ENCODE measurements around the gene CCSER2. TPM values are rescaled to one million over a fixed set of nuclear protein-coding genes. Genes with fewer than 3 reads are reported as not detected.

The CCSER2 gene
- total RNA-seq, 4 donors from 2014 or later: 41.2 to 61.9 (median 47.7) TPM

DNA sequence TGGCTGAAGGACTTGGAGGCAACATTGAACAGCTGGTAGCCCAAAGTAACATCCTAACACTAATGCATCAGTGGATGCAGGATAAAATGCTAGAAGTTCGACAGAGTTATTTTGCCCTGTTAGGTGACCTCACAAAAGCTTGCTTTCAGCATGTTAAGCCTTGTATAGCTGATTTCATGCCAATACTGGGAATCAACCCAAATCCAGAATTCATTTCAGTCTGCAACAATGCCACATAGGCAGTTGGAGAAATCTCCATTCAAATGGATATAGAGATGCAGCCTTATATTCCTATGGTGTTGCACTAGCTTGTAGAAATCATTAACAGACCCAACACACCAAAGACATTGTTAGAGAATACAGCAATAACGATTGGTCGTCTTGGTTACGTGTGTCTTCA, 62.9 kb downstream of the CCSER2 start:
- no peak for DNase-seq (ENCODE audit: low spot score)

DNA sequence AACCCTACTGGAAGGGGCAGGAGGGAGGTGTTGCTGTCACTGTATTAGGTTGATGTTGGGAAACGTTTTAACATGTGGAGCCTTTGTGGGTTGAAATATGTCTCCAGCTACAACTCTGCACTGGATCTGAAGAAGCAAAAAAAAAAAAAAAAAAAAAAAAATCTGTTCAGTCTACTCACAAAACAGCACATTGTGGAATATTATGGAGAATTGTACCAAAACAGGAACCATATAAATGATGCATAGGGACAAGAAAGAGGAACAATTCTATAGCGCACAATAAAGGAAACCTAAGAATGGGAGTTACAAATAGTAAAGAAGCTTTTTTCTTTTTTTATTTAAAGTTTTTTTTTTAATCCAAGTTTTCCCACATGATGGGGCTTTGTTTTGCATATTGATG, 63.8 kb downstream of the CCSER2 start:
- ATAC-seq (ENCODE audit: low FRiP score) (no peak), DNase-seq (ENCODE audit: low spot score) (no peak)
- TF ChIP-seq, protein P1, sequence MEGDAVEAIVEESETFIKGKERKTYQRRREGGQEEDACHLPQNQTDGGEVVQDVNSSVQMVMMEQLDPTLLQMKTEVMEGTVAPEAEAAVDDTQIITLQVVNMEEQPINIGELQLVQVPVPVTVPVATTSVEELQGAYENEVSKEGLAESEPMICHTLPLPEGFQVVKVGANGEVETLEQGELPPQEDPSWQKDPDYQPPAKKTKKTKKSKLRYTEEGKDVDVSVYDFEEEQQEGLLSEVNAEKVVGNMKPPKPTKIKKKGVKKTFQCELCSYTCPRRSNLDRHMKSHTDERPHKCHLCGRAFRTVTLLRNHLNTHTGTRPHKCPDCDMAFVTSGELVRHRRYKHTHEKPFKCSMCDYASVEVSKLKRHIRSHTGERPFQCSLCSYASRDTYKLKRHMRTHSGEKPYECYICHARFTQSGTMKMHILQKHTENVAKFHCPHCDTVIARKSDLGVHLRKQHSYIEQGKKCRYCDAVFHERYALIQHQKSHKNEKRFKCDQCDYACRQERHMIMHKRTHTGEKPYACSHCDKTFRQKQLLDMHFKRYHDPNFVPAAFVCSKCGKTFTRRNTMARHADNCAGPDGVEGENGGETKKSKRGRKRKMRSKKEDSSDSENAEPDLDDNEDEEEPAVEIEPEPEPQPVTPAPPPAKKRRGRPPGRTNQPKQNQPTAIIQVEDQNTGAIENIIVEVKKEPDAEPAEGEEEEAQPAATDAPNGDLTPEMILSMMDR (IDR thresholded peaks at IDR 0.05): no peak

More for the DNA sequence above, 62.9 kb downstream of the CCSER2 start:
- TF ChIP-seq, protein P1 (IDR thresholded peaks at IDR 0.05): no peak
- ATAC-seq (ENCODE audit: low FRiP score): no peak

DNA sequence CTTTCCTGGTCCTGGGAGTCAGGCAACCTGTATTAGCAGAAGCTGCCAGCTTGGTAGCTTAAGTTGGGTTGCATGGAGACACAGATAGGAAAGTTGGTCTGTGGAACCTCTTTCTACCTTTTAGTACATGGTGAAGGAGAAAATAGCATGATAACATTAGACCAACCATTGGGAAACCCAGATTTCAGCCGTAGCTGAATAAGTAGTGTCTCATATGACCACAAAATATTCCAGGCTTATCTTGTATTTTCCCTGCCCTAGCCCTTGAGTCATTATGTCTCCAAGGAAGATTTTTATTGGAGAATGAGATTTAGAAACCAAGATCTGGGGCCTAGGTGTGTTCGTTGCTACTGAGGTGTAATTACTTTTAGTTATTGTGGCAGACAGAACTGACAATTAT, 67.2 kb downstream of the CCSER2 start:
- ATAC-seq (ENCODE audit: low FRiP score) (no peak), DNase-seq (ENCODE audit: low spot score) (no peak)
- TF ChIP-seq, protein P1 (IDR thresholded peaks at IDR 0.05): no peak

DNA sequence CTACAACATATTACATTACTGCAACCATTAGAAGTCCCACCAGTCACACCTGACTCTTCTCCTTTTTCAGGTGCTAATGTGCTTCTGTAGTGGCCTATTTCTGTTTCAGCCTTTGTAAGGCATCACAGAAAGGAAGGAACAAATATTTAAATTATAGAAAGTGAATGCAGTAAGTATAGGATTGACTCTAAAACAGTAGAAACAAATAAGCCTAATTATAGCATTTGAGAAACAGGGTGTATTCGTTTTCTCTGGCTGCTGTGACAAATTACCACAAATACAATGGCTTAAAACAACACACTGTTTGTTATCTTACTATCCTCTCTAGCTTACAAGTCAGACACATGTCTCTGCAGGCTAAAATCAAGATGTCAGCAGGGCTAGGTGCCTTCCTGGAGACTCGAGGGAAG, 69.4 kb downstream of the CCSER2 start:
- ATAC-seq (ENCODE audit: low FRiP score): no peak
- TF ChIP-seq, protein P1 (IDR thresholded peaks at IDR 0.05): no peak
- DNase-seq (ENCODE audit: low spot score): no peak

DNA sequence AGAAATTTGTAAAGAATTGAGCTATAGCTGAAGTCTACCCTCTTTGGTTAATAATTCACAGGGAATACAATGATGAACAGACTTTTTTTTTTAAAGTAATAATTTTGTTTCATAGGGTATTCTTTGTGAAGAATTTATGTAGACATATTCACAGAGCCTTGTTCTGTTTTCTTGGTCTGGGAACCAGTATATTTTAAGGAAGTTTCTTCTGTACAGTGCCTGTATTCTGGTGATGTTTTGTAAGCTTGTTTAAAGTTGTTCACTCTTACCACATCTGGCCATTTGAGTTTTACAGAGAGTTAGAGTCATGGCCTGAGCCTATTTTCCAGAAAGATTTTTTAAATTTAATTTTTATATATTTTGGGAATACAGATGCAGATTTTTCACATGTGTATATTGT, 70.3 kb downstream of the CCSER2 start:
- TF ChIP-seq, protein P1 (IDR thresholded peaks at IDR 0.05): no peak
- ATAC-seq (ENCODE audit: low FRiP score): no peak
- DNase-seq (ENCODE audit: low spot score): no peak

DNA sequence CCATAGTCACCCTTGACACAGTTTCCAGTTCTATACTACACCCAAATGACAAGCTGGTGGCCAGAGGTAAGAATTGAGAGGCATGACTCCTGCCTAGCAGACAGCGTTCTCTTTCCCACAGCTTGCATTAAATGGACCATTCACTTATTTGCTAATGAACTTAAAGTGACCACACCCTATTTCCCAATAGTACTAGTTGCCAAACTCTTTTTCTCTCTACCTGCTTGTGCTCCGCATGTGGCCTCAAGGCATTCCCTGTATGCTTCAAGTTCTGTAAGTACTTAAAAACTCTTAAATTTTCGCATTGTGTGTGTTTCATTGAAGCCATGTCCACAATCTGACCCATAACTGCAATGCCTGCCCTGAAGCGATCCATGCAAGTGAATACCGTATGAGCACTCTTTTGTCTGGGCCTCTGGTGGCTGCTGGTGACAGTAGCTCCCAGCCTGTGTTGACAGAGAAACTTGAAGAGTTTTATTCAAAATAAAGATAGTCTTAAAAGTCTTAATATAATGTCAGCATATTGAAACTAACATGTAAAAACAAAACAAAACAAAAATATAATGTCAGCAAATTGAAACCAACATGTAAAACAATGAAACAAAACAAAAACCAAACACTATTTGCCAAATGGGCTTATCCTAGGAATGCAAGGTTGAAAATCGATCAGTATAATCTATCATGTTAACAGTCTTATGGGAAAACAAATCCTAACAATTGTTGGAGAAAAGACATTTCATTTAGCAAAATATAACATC, 73.6 kb downstream of the CCSER2 start:
- TF ChIP-seq, protein P1 (IDR thresholded peaks at IDR 0.05): no peak
- ATAC-seq (ENCODE audit: low FRiP score): no peak
- no peak for DNase-seq (ENCODE audit: low spot score)

DNA sequence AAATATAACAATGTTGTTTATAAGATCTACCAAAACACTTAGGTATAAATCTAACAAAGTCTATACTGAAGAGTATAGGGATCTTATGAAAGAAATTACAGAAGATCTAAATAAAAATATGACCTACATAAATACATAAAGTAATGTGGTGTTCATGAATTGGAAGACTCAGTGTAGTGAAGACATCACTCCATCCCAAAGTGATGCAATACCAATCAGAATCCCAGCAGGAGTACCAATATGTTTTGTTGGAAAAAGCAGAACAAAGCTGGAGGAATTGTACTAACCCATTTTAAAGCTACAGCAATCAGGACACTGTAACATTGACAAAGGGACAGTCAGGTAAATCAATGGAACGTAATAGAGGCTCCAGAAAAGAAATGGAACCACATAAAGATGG, 76.4 kb downstream of the CCSER2 start:
- ATAC-seq (ENCODE audit: low FRiP score) (no peak), DNase-seq (ENCODE audit: low spot score) (no peak)
- TF ChIP-seq, protein P1 (IDR thresholded peaks at IDR 0.05): no peak

Measured in omental fat pad (tissue), 4 donors.